ENCODE data around the gene MEIOB.

DNA sequence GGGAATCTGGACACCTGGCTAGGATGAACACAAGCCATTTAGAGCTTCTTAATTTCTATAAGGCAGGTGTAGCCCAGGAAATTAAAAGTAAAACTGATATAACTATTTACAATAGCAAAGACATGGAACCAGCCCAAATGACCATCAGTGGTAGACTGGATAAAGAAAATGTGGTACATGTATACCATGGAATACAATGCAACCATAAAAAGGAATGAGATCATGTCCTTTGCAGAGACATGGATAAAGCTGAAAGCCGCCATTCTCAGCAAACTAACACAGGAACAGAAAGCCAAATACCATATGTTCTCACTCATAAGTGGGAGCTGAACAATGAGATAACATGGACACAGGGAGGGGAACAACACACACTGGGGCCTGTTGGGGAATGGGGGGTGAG lies 25.5 kb downstream of the MEIOB start:
- TF ChIP-seq RAD21 (IDR thresholded peaks at IDR 0.05; ENCODE audit: low read length) (no peak), POLR2AphosphoS5 (IDR thresholded peaks at IDR 0.05; ENCODE audit: low read depth, low read length) (no peak), YY1 (IDR thresholded peaks at IDR 0.05; ENCODE audit: low read depth) (no peak)
- TF ChIP-seq, protein P1, sequence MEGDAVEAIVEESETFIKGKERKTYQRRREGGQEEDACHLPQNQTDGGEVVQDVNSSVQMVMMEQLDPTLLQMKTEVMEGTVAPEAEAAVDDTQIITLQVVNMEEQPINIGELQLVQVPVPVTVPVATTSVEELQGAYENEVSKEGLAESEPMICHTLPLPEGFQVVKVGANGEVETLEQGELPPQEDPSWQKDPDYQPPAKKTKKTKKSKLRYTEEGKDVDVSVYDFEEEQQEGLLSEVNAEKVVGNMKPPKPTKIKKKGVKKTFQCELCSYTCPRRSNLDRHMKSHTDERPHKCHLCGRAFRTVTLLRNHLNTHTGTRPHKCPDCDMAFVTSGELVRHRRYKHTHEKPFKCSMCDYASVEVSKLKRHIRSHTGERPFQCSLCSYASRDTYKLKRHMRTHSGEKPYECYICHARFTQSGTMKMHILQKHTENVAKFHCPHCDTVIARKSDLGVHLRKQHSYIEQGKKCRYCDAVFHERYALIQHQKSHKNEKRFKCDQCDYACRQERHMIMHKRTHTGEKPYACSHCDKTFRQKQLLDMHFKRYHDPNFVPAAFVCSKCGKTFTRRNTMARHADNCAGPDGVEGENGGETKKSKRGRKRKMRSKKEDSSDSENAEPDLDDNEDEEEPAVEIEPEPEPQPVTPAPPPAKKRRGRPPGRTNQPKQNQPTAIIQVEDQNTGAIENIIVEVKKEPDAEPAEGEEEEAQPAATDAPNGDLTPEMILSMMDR (IDR thresholded peaks at IDR 0.05) = no peak
- TF ChIP-seq, protein P2, sequence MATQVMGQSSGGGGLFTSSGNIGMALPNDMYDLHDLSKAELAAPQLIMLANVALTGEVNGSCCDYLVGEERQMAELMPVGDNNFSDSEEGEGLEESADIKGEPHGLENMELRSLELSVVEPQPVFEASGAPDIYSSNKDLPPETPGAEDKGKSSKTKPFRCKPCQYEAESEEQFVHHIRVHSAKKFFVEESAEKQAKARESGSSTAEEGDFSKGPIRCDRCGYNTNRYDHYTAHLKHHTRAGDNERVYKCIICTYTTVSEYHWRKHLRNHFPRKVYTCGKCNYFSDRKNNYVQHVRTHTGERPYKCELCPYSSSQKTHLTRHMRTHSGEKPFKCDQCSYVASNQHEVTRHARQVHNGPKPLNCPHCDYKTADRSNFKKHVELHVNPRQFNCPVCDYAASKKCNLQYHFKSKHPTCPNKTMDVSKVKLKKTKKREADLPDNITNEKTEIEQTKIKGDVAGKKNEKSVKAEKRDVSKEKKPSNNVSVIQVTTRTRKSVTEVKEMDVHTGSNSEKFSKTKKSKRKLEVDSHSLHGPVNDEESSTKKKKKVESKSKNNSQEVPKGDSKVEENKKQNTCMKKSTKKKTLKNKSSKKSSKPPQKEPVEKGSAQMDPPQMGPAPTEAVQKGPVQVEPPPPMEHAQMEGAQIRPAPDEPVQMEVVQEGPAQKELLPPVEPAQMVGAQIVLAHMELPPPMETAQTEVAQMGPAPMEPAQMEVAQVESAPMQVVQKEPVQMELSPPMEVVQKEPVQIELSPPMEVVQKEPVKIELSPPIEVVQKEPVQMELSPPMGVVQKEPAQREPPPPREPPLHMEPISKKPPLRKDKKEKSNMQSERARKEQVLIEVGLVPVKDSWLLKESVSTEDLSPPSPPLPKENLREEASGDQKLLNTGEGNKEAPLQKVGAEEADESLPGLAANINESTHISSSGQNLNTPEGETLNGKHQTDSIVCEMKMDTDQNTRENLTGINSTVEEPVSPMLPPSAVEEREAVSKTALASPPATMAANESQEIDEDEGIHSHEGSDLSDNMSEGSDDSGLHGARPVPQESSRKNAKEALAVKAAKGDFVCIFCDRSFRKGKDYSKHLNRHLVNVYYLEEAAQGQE (IDR thresholded peaks at IDR 0.05; ENCODE audit: low read depth, low read length) = no peak

All from SK-N-SH (cell line).